Activated CD8-positive, alpha-beta T cell treated with anti-CD3 and anti-CD28 coated beads for 36 hours (primary cell): Measurements from ENCODE around the gene CLEC16A. TPM values are rescaled to one million over a fixed set of nuclear protein-coding genes. Genes with fewer than 3 reads are reported as not detected.

ENCODE experiments used
- ATAC-seq: fragments of 200-7000 bp; cut with Tn5 transposase; one replicate; pipeline ENCODE4 v1.10.0; 2021; ENCODE audit warnings: mild to moderate bottlenecking, moderate library complexity
- CTCF ChIA-PET: fragments of 350-600 bp; sonication (Branson Sonifier 250); formaldehyde crosslinking; loops from one replicate; lab custom pipeline; 2021; ENCODE audit warnings: antibody characterized with exemption; lab: Charles Lee
- POLR2A ChIA-PET: fragments of 350-600 bp; sonication (Branson Sonifier 250); formaldehyde crosslinking; loops from one replicate; lab custom pipeline; 2021; ENCODE audit warnings: antibody characterized with exemption; lab: Charles Lee
- DNase-seq: peaks from one replicate; pipeline ENCODE4 v3.0.0-alpha.2; 2020
- H3K27ac Mint-ChIP-seq: one replicate; pipeline ENCODE4 v1.8.0; 2021; ENCODE audit warnings: mild to moderate bottlenecking, mixed read lengths
- H3K27me3 Mint-ChIP-seq: one replicate; pipeline ENCODE4 v1.8.0; 2021; ENCODE audit warnings: mixed read lengths
- H3K36me3 Mint-ChIP-seq: one replicate; pipeline ENCODE4 v1.8.0; 2021; ENCODE audit warnings: low read depth, mixed read lengths
- H3K4me1 Mint-ChIP-seq: one replicate; pipeline ENCODE4 v1.8.0; 2021; ENCODE audit warnings: low read depth, mixed read lengths
- H3K4me3 Mint-ChIP-seq: one replicate; pipeline ENCODE4 v1.8.0; 2021; ENCODE audit warnings: mild to moderate bottlenecking, moderate library complexity, mixed read lengths
- H3K9me3 Mint-ChIP-seq: one replicate; pipeline ENCODE4 v1.8.0; 2021; ENCODE audit warnings: mixed read lengths
- CTCF ChIP-seq: fragments of 200-600 bp; IDR thresholded peaks from one replicate; pipeline ENCODE4 v1.8.0; 2022; ENCODE audit warnings: antibody characterized with exemption, mild to moderate bottlenecking
- intact Hi-C: fragments of 100-400 bp; cut with micrococcal nuclease; formaldehyde crosslinking; loops from one replicate; pipeline ENCODE4 v1.10.0; 2022
- total RNA-seq, 2 experiments: library from RNA; stranded (reverse); gene quantifications; one replicate each; pipeline ENCODE4 v1.2.3, GENCODE V29; 2021

CLEC16A gene
- total RNA-seq, 2 experiments from 2014 or later: 20.4 to 21.7 TPM

- no peaks in the 10 kb centered on the region for H3K27me3 Mint-ChIP-seq
- no peak for TF ChIP-seq CTCF
- no peak overlapping the region for H3K27ac Mint-ChIP-seq
- peaks cover 37% of the 10 kb centered on the region for H3K36me3 Mint-ChIP-seq
- DNase-seq (no peak), ATAC-seq (no peak)
- no peak overlapping the region for H3K4me3 Mint-ChIP-seq
- CTCF ChIA-PET: interaction anchor here (0.8 kb wide), 1 partner anchor 11 kb away, joined by 3 read pairs; no protein-coding TSS in a partner anchor
- no peaks in the 10 kb centered on the region for H3K9me3 Mint-ChIP-seq
- no peaks in the 10 kb centered on the region for H3K4me1 Mint-ChIP-seq
- intact Hi-C loops: no loop called here
- POLR2A ChIA-PET: interaction anchor here (0.6 to 2.0 kb wide), 3 partner anchors 15 to 212 kb away, joined by 3 to 4 read pairs (median 4); no protein-coding TSS in a partner anchor
Observed at GRCh38 chr16:11039726-11040125, 95.4 kb downstream of the CLEC16A start.

GRCh38 chr16:11042191-11042590 is 97.8 kb downstream of the CLEC16A start:
- POLR2A ChIA-PET: no interaction called here
- TF ChIP-seq CTCF: no peak
- no peak overlapping the region for H3K27ac Mint-ChIP-seq

GRCh38 chr16:11045441-11045840 is 101.1 kb downstream of the CLEC16A start:
- no peak overlapping the region for H3K27ac Mint-ChIP-seq

More at GRCh38 chr16:11042191-11042590, 97.8 kb downstream of the CLEC16A start:
- Mint-ChIP-seq H3K4me1 (peaks cover 12% of the 10 kb centered on the region), H3K27me3 (no peaks in the 10 kb centered on the region), H3K36me3 (peaks cover 35% of the 10 kb centered on the region), H3K4me3 (no peak overlapping the region), H3K9me3 (no peaks in the 10 kb centered on the region)
- ATAC-seq (no peak), DNase-seq (no peak)
- CTCF ChIA-PET: no interaction called here
- intact Hi-C loops: no loop called here

GRCh38 chr16:11045846-11046245 is 101.5 kb downstream of the CLEC16A start:
- no peak overlapping the region for H3K4me3 Mint-ChIP-seq
- H3K27me3 Mint-ChIP-seq: no peaks in the 10 kb centered on the region
- CTCF ChIA-PET: no interaction called here
- H3K9me3 Mint-ChIP-seq: no peaks in the 10 kb centered on the region
- TF ChIP-seq CTCF: no peak
- intact Hi-C loops: no loop called here
- H3K4me1 Mint-ChIP-seq: peaks cover 32% of the 10 kb centered on the region
- no peak for ATAC-seq
- H3K36me3 Mint-ChIP-seq: peaks cover 54% of the 10 kb centered on the region
- no peak for DNase-seq
- no peak overlapping the region for H3K27ac Mint-ChIP-seq
- POLR2A ChIA-PET: interaction anchor here (1.5 kb wide), 1 partner anchor 47 kb away, joined by 3 read pairs; no protein-coding TSS in a partner anchor

More at GRCh38 chr16:11045441-11045840, 101.1 kb downstream of the CLEC16A start:
- intact Hi-C loops: no loop called here
- DNase-seq (no peak), ATAC-seq (no peak)
- no peaks in the 10 kb centered on the region for H3K9me3 Mint-ChIP-seq
- no peak for TF ChIP-seq CTCF
- peaks cover 28% of the 10 kb centered on the region for H3K4me1 Mint-ChIP-seq
- POLR2A ChIA-PET: interaction anchor here (1.5 kb wide), 1 partner anchor 47 kb away, joined by 3 read pairs; no protein-coding TSS in a partner anchor
- H3K27me3 Mint-ChIP-seq: no peaks in the 10 kb centered on the region
- CTCF ChIA-PET: no interaction called here
- H3K36me3 Mint-ChIP-seq: peaks cover 54% of the 10 kb centered on the region
- no peak overlapping the region for H3K4me3 Mint-ChIP-seq

GRCh38 chr16:11046382-11046931 is 102.1 kb downstream of the CLEC16A start:
- intact Hi-C loops: no loop called here
- TF ChIP-seq CTCF: no peak
- no peaks in the 10 kb centered on the region for H3K9me3 Mint-ChIP-seq
- CTCF ChIA-PET: no interaction called here
- no peak overlapping the region for H3K4me3 Mint-ChIP-seq
- ATAC-seq (no peak), DNase-seq (no peak)
- POLR2A ChIA-PET: interaction anchor here (1.5 kb wide), 1 partner anchor 48 kb away, joined by 3 read pairs; no protein-coding TSS in a partner anchor
- H3K4me1 Mint-ChIP-seq: peaks cover 38% of the 10 kb centered on the region
- H3K27ac Mint-ChIP-seq: no peak overlapping the region
- H3K27me3 Mint-ChIP-seq: no peaks in the 10 kb centered on the region
- H3K36me3 Mint-ChIP-seq: peaks cover 53% of the 10 kb centered on the region
